ENCODE measurements around the gene ROR2.

DNA sequence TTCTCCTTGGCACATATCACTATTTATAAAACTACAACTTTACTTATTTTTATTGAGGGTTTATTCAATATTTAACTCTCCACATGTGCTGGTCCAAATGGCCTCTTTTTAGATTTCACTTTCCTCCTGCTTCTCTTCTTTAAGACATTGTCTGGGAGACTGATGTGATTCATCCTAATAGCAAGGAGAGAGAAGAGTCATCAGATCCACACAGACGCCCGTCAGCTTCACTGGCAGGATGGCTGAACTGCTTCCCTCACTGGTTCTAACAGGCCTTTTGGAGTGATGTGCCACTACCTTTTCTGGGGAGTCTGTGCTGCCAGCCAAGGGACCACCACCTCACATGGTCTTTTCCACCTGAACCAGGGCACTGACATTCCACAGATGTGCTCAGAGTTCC lies 16.5 kb upstream of the ROR2 start:
- TF ChIP-seq EZH2 (IDR thresholded peaks at IDR 0.05) (no peak), POLR2AphosphoS5 (IDR thresholded peaks at IDR 0.05; ENCODE audit: borderline replicate concordance, low read depth, low read length) (no peak)

Data from SK-N-MC (cell line).